ENCODE measurements around the gene TSPAN2. TPM values are rescaled to one million over a fixed set of nuclear protein-coding genes. Genes with fewer than 3 reads are reported as not detected.

TSPAN2 gene
- total RNA-seq, 2 experiments from 2014 or later, result 0.25 to 0.36 TPM

DNA sequence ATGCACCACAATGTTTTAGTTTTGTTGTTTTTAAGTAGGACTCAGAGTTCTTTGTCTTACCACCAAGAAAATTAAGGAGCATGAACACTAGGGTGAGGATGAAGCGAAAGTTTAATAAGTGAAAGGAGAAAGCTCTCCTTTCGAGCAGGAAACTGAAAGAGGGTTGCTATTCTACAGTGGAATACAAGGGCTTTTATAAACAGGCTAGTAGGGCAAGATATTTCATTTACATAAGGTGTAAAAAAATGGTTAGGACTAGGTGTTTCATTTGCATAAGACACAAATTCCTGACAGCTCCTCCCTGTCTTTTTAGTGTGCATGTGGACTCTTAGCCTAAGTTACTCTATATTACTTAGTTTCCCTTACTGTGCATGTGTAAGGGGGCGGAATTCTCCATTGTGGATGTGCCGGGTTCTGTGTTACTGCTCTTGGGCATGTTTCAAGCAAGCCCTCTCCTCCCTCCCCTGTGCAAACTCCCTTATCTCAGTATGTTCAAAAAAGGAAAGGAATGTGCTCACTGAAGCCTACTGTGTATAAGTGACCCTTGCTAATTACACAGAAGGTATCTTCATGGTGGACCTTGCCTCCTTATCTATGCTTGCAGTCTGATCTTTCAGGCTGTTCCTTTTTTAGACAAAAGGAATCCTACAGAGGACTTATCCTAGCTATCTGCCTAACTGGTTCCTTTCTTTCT lies 52.3 kb downstream of the TSPAN2 start:
- POLR2A ChIA-PET, result interaction anchor here (0.7 kb wide), 1 partner anchor 599 kb away, joined by 3 read pairs; no protein-coding TSS in a partner anchor
- TF ChIP-seq, protein P1, sequence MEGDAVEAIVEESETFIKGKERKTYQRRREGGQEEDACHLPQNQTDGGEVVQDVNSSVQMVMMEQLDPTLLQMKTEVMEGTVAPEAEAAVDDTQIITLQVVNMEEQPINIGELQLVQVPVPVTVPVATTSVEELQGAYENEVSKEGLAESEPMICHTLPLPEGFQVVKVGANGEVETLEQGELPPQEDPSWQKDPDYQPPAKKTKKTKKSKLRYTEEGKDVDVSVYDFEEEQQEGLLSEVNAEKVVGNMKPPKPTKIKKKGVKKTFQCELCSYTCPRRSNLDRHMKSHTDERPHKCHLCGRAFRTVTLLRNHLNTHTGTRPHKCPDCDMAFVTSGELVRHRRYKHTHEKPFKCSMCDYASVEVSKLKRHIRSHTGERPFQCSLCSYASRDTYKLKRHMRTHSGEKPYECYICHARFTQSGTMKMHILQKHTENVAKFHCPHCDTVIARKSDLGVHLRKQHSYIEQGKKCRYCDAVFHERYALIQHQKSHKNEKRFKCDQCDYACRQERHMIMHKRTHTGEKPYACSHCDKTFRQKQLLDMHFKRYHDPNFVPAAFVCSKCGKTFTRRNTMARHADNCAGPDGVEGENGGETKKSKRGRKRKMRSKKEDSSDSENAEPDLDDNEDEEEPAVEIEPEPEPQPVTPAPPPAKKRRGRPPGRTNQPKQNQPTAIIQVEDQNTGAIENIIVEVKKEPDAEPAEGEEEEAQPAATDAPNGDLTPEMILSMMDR (conservative IDR thresholded peaks at IDR 0.05; ENCODE audit: low read length), result no peak
- no peak for TF ChIP-seq EZH2phosphoT487 (IDR thresholded peaks at IDR 0.05; ENCODE audit: borderline replicate concordance, low read depth, low read length)
- H3K9me2 ChIP-seq (ENCODE audit: insufficient read depth, low read length), result no peaks in the 10 kb centered on the region
- H3K27ac ChIP-seq (ENCODE audit: low read depth, low read length, poor library complexity, severe bottlenecking), result no peak overlapping the region
- no peaks in the 10 kb centered on the region for H3K4me1 ChIP-seq (ENCODE audit: insufficient read depth, low read length, poor library complexity, severe bottlenecking)
- H3K79me2 ChIP-seq (ENCODE audit: insufficient read depth, low read depth, low read length), result no peaks in the 10 kb centered on the region
- H4K20me1 ChIP-seq (ENCODE audit: insufficient read depth, low read length), result no peaks in the 10 kb centered on the region
- no peaks in the 10 kb centered on the region for H3K36me3 ChIP-seq (ENCODE audit: insufficient read depth, low read length)
- DNase-seq (ENCODE audit: low spot score), result no peak
- BruUV-seq (replicated peaks), result no TSS peak
- intact Hi-C loops (cut with micrococcal nuclease; ENCODE audit: unreplicated experiment), result no loop called here
- no peaks in the 10 kb centered on the region for H3K9me3 ChIP-seq (ENCODE audit: low read length)
- CTCF ChIA-PET (ENCODE audit: unreplicated experiment), result no interaction called here
- H3K4me3 ChIP-seq (ENCODE audit: low read depth, low read length, poor library complexity, severe bottlenecking), result no peak overlapping the region
- no peak overlapping the region for H3K4me2 ChIP-seq (ENCODE audit: low read length)
- H2AFZ ChIP-seq (ENCODE audit: low read length), result no peak overlapping the region

DNA sequence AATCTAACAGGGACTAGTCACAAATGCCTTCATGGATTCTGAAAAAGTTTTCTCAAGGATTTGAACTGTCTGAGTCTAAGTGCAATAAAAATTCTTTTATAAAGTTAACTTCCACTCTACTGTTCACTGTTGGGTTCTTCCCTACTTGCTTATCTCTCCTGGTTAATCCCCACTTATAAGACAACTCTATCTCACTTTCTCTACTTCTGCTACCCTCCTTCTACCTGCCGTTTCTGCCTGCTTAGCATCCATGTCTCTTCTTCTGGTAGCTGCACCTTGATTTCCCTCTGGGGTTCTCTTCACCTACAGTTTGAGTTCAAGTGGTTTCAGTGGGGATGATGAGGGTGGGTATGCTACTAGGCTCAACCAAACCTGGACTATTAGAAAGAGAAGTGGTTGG lies 53.7 kb downstream of the TSPAN2 start:
- CTCF ChIA-PET (ENCODE audit: unreplicated experiment), result no interaction called here

DNA sequence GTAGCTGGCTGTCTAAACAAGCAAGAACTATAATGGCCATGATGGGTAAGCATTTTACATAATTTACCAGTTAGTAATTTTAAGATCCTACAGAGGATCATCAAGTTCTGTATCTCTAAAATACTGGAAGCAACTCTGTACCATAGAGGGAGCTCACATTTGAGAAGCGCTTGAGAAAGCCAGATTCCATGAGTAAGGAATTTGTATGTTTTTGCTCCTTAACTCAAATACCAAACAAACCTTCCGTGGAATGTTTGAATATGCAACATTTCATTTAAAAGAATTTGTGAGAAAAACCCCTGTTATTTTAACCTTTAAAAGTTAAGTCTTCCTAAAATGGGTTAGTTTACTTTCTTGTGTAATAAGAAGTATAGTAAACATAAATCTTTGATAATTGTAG lies 57.7 kb downstream of the TSPAN2 start:
- Histone ChIP-seq H3K9me3 (ENCODE audit: low read length) (no peaks in the 10 kb centered on the region), H3K9me2 (ENCODE audit: insufficient read depth, low read length) (no peaks in the 10 kb centered on the region), H3K79me2 (ENCODE audit: insufficient read depth, low read depth, low read length) (no peaks in the 10 kb centered on the region), H3K4me1 (ENCODE audit: insufficient read depth, low read length, poor library complexity, severe bottlenecking) (no peaks in the 10 kb centered on the region), H3K4me2 (ENCODE audit: low read length) (no peak overlapping the region), H4K20me1 (ENCODE audit: insufficient read depth, low read length) (no peaks in the 10 kb centered on the region), H3K4me3 (ENCODE audit: low read depth, low read length, poor library complexity, severe bottlenecking) (no peak overlapping the region), H3K27ac (ENCODE audit: low read depth, low read length, poor library complexity, severe bottlenecking) (no peak overlapping the region), H2AFZ (ENCODE audit: low read length) (no peak overlapping the region), H3K36me3 (ENCODE audit: insufficient read depth, low read length) (no peaks in the 10 kb centered on the region)
- ChIA-PET POLR2A (interaction anchor here (0.6 kb wide), 2 partner anchors 388 to 1520 kb away, joined by 3 to 4 read pairs; no protein-coding TSS in a partner anchor), CTCF (ENCODE audit: unreplicated experiment) (no interaction called here)
- intact Hi-C loops (cut with micrococcal nuclease; ENCODE audit: unreplicated experiment), result no loop called here
- no TSS peak for BruUV-seq (replicated peaks)
- no peak for DNase-seq (ENCODE audit: low spot score)
- no peak for TF ChIP-seq EZH2phosphoT487 (IDR thresholded peaks at IDR 0.05; ENCODE audit: borderline replicate concordance, low read depth, low read length)
- TF ChIP-seq, protein P1 (conservative IDR thresholded peaks at IDR 0.05; ENCODE audit: low read length), result no peak

More for the DNA sequence above, 53.7 kb downstream of the TSPAN2 start:
- H3K9me2 ChIP-seq (ENCODE audit: insufficient read depth, low read length), result no peaks in the 10 kb centered on the region
- no peak for TF ChIP-seq EZH2phosphoT487 (IDR thresholded peaks at IDR 0.05; ENCODE audit: borderline replicate concordance, low read depth, low read length)
- TF ChIP-seq, protein P1 (conservative IDR thresholded peaks at IDR 0.05; ENCODE audit: low read length), result no peak
- no peaks in the 10 kb centered on the region for H3K36me3 ChIP-seq (ENCODE audit: insufficient read depth, low read length)
- no peak overlapping the region for H3K4me2 ChIP-seq (ENCODE audit: low read length)
- no peaks in the 10 kb centered on the region for H3K79me2 ChIP-seq (ENCODE audit: insufficient read depth, low read depth, low read length)
- no peak overlapping the region for H3K4me3 ChIP-seq (ENCODE audit: low read depth, low read length, poor library complexity, severe bottlenecking)
- no TSS peak for BruUV-seq (replicated peaks)
- no peaks in the 10 kb centered on the region for H3K9me3 ChIP-seq (ENCODE audit: low read length)
- H3K27ac ChIP-seq (ENCODE audit: low read depth, low read length, poor library complexity, severe bottlenecking), result no peak overlapping the region
- no peaks in the 10 kb centered on the region for H4K20me1 ChIP-seq (ENCODE audit: insufficient read depth, low read length)
- H3K4me1 ChIP-seq (ENCODE audit: insufficient read depth, low read length, poor library complexity, severe bottlenecking), result no peaks in the 10 kb centered on the region
- POLR2A ChIA-PET, result no interaction called here
- intact Hi-C loops (cut with micrococcal nuclease; ENCODE audit: unreplicated experiment), result no loop called here
- no peak overlapping the region for H2AFZ ChIP-seq (ENCODE audit: low read length)
- DNase-seq (ENCODE audit: low spot score), result no peak

Measured in OCI-LY7 (cell line).